B cell (primary cell): ENCODE results near the gene SLC1A5. TPM values are rescaled to one million over a fixed set of nuclear protein-coding genes. Genes with fewer than 3 reads are reported as not detected.

ENCODE experiments used
- ATAC-seq: fragments of 200-7000 bp; cut with Tn5 transposase; one replicate; pipeline ENCODE4 v1.10.0; 2021; ENCODE audit warnings: low read depth, mild to moderate bottlenecking, moderate number of reproducible peaks, moderate library complexity
- CTCF ChIA-PET: fragments of 350-600 bp; sonication (Branson Sonifier 250); formaldehyde crosslinking; loops from one replicate; lab custom pipeline; 2021; ENCODE audit warnings: antibody characterized with exemption, inconsistent platforms; lab: Charles Lee
- POLR2A ChIA-PET: fragments of 350-600 bp; sonication (Branson Sonifier 250); formaldehyde crosslinking; loops from one replicate; lab custom pipeline; 2021; ENCODE audit warnings: antibody characterized with exemption; lab: Charles Lee
- DNase-seq: peaks from one replicate; pipeline ENCODE4 v3.0.0; 2013
- H2AFZ ChIP-seq: 2 replicates; pipeline ENCODE4 v1.6.1; 2012; ENCODE audit warnings: mild to moderate bottlenecking, low read depth, low read length; ENCODE audit not compliant: insufficient read depth, poor library complexity, severe bottlenecking
- H3K27ac ChIP-seq, 2 donors: 1 replicate in 1 of 2; 2 replicates in 1 of 2; pipeline ENCODE4 v1.5.1; 2012 to 2013; ENCODE audit warnings: low read length in 2 of 2, mild to moderate bottlenecking in 2 of 2, moderate library complexity in 1 of 2
- H3K27me3 ChIP-seq, 4 experiments: fragments of 200-600 bp in 1 of 4; sonication (generic) in 1 of 4; replicated peaks in 1 of 4; 1 replicate in 2 of 4; 2 replicates in 2 of 4; pipeline versions ENCODE4 v1.6.1 to v1.7.0; 2013 to 2016; ENCODE audit warnings: low read length in 3 of 4, mild to moderate bottlenecking in 2 of 4, mixed read lengths in 1 of 4, moderate library complexity in 1 of 4; ENCODE audit not compliant: insufficient read depth in 4 of 4, control insufficient read depth in 3 of 4; ENCODE audit errors: control extremely low read depth in 1 of 4
- H3K36me3 ChIP-seq, 2 experiments: replicated peaks in 1 of 2; 1 replicate in 1 of 2; 2 replicates in 1 of 2; pipeline versions ENCODE4 v1.6.1 to v1.7.1; 2013; ENCODE audit warnings: low read length in 1 of 2; ENCODE audit not compliant: insufficient read depth in 2 of 2, control insufficient read depth in 1 of 2; ENCODE audit errors: control extremely low read depth in 1 of 2, extremely low read depth in 1 of 2
- H3K4me1 ChIP-seq, 2 donors: fragments of 200-600 bp in 1 of 2; sonication (generic) in 1 of 2; 1 replicate in 1 of 2; 2 replicates in 1 of 2; pipeline versions ENCODE4 v1.5.1 to v1.6.1; 2013 to 2017; ENCODE audit warnings: low read length in 2 of 2; ENCODE audit not compliant: control insufficient read depth in 2 of 2, insufficient read depth in 2 of 2
- H3K4me2 ChIP-seq: replicated peaks from 2 replicates; pipeline ENCODE3; 2012; ENCODE audit warnings: mild to moderate bottlenecking, low read depth, low read length; ENCODE audit not compliant: poor library complexity, severe bottlenecking
- H3K4me3 ChIP-seq, 5 experiments: fragments of 200-600 bp in 1 of 5; sonication (generic) in 1 of 5; 1 replicate in 3 of 5; 2 replicates in 2 of 5; pipeline versions ENCODE4 v1.5.1 to v1.7.0; 2011 to 2016; ENCODE audit warnings: low read length in 4 of 5, mild to moderate bottlenecking in 4 of 5, low read depth in 2 of 5, control low read depth in 1 of 5, moderate library complexity in 1 of 5; ENCODE audit not compliant: insufficient read depth in 1 of 5; ENCODE audit errors: control extremely low read depth in 1 of 5, extremely low read depth in 1 of 5
- H3K79me2 ChIP-seq: fragments of 200-600 bp; sonication (generic); one replicate; pipeline ENCODE4 v1.6.0; 2016; ENCODE audit warnings: low read length; ENCODE audit not compliant: control insufficient read depth, insufficient read depth
- H3K9ac ChIP-seq: fragments of 200-600 bp; sonication (generic); 2 replicates; pipeline ENCODE4 v1.6.1; 2017; ENCODE audit warnings: mild to moderate bottlenecking, low read length, moderate library complexity
- H3K9me3 ChIP-seq, 3 donors: one replicate each; pipeline versions ENCODE4 v1.6.1 to v1.7.1; 2013; ENCODE audit warnings: low read length in 2 of 3; ENCODE audit not compliant: control insufficient read depth in 2 of 3, insufficient read depth in 1 of 3; ENCODE audit errors: control extremely low read depth in 1 of 3
- H4K20me1 ChIP-seq: 2 replicates; pipeline ENCODE4 v1.6.0; 2012; ENCODE audit warnings: mild to moderate bottlenecking, low read length; ENCODE audit not compliant: insufficient read depth, control insufficient read depth, poor library complexity, severe bottlenecking
- H3K27ac Mint-ChIP-seq: one replicate; pipeline ENCODE4 v1.8.0; 2021; ENCODE audit warnings: mixed read lengths
- H3K27me3 Mint-ChIP-seq: one replicate; pipeline ENCODE4 v1.8.0; 2021; ENCODE audit warnings: mixed read lengths
- H3K4me1 Mint-ChIP-seq: one replicate; pipeline ENCODE4 v1.8.0; 2021; ENCODE audit warnings: mixed read lengths
- H3K4me3 Mint-ChIP-seq: one replicate; pipeline ENCODE4 v1.8.0; 2021; ENCODE audit warnings: mixed read lengths
- H3K9me3 Mint-ChIP-seq: one replicate; pipeline ENCODE4 v1.8.0; 2022; ENCODE audit warnings: mixed read lengths; ENCODE audit not compliant: insufficient read depth
- EZH2 ChIP-seq: IDR thresholded peaks from 2 replicates; pipeline ENCODE4 v1.6.1; 2012; ENCODE audit warnings: borderline replicate concordance, low read depth, mild to moderate bottlenecking, moderate library complexity, low read length; ENCODE audit not compliant: insufficient read depth, poor library complexity, severe bottlenecking
- WGBS: methylation state at CpG from one replicate; pipeline ENCODE4 v1.1.5; 2013; ENCODE audit warnings: missing lambda C conversion rate; ENCODE audit not compliant: insufficient coverage; 5-methylcytosine and 5-hydroxymethylcytosine counted together
- intact Hi-C: fragments of 100-400 bp; cut with micrococcal nuclease; formaldehyde crosslinking; loops from one replicate; pipeline ENCODE4 v1.10.0; 2022
- polyA plus RNA-seq: library from polyadenylated mRNA; depleted of rRNA; stranded (reverse); fragments of >200 nt; gene quantifications from 2 replicates; pipeline ENCODE4 v1.2.3, GENCODE V29; 2012
- total RNA-seq, 2 donors: library from RNA; stranded (reverse); fragments of 120-200 nt in 1 of 2; gene quantifications; 1 replicate in 1 of 2; 2 replicates in 1 of 2; pipeline versions ENCODE4 v1.2.3 to v1.2.4, GENCODE V29; 2013 to 2022
- TF ChIP-seq, protein P1 (sequence below): fragments of 200-600 bp; IDR thresholded peaks from one replicate; pipeline ENCODE4 v1.8.0; 2022; ENCODE audit warnings: antibody characterized with exemption, mild to moderate bottlenecking

Gene SLC1A5
- total and polyA plus RNA-seq, 2 donors (not counting 1 experiment from before 2014, with no cell fraction given), result 19.0 to 37.3 TPM

DNA sequence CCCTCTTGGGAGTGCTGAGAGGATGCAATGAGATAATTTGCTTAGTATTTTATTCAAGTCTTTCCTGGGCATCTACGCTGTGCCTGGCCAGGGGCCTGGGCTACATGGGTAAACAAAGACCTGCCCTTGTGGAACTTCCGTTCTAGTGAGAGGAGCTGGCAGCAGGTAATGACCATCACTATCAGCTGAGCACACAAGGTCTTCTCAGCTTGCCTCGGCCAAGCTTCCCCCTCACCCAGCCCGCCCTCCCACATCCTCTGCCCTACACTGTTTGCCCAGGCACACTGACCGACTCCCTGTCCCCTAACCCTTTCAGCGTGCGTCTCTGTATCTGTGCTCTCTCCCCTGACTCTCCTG is 51.1 kb downstream of the SLC1A5 start:
- ATAC-seq (no peak), DNase-seq (no peak)
- Histone ChIP-seq H3K4me2 (no peak overlapping the region), H2AFZ (no peak overlapping the region), H4K20me1 (peaks cover 68% of the 10 kb centered on the region), H3K36me3 (peaks cover 4 to 66% of the 10 kb centered on the region in 2 experiments), H3K4me3 (no peak overlapping the region), H3K9me3 (no peaks in the 10 kb centered on the region), H3K27ac (no peak overlapping the region), H3K9ac (no peak overlapping the region), H3K79me2 (peaks cover 72% of the 10 kb centered on the region), H3K4me1 (peaks cover 0 to 6% of the 10 kb centered on the region in 2 donors), H3K27me3 (no peaks in the 10 kb centered on the region)
- WGBS, result 100% methylated on average over 7 of the region's 7 CpGs
- H3K27ac Mint-ChIP-seq, result no peak overlapping the region
- POLR2A ChIA-PET, result interaction anchor here (0.5 to 0.7 kb wide), 2 partner anchors 10 to 22 kb away, joined by 3 to 9 read pairs; no protein-coding TSS in a partner anchor
- H3K4me1 Mint-ChIP-seq, result peaks cover 16% of the 10 kb centered on the region
- H3K9me3 Mint-ChIP-seq, result no peaks in the 10 kb centered on the region
- intact Hi-C loops, result no loop called here
- H3K27me3 Mint-ChIP-seq, result no peaks in the 10 kb centered on the region
- TF ChIP-seq, protein P1, sequence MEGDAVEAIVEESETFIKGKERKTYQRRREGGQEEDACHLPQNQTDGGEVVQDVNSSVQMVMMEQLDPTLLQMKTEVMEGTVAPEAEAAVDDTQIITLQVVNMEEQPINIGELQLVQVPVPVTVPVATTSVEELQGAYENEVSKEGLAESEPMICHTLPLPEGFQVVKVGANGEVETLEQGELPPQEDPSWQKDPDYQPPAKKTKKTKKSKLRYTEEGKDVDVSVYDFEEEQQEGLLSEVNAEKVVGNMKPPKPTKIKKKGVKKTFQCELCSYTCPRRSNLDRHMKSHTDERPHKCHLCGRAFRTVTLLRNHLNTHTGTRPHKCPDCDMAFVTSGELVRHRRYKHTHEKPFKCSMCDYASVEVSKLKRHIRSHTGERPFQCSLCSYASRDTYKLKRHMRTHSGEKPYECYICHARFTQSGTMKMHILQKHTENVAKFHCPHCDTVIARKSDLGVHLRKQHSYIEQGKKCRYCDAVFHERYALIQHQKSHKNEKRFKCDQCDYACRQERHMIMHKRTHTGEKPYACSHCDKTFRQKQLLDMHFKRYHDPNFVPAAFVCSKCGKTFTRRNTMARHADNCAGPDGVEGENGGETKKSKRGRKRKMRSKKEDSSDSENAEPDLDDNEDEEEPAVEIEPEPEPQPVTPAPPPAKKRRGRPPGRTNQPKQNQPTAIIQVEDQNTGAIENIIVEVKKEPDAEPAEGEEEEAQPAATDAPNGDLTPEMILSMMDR, result no peak
- no peak for TF ChIP-seq EZH2
- H3K4me3 Mint-ChIP-seq, result no peak overlapping the region
- CTCF ChIA-PET, result interaction anchor here (1.2 to 1.4 kb wide), 5 partner anchors 9 to 123 kb away, joined by 4 to 7 read pairs (median 4); no protein-coding TSS in a partner anchor

DNA sequence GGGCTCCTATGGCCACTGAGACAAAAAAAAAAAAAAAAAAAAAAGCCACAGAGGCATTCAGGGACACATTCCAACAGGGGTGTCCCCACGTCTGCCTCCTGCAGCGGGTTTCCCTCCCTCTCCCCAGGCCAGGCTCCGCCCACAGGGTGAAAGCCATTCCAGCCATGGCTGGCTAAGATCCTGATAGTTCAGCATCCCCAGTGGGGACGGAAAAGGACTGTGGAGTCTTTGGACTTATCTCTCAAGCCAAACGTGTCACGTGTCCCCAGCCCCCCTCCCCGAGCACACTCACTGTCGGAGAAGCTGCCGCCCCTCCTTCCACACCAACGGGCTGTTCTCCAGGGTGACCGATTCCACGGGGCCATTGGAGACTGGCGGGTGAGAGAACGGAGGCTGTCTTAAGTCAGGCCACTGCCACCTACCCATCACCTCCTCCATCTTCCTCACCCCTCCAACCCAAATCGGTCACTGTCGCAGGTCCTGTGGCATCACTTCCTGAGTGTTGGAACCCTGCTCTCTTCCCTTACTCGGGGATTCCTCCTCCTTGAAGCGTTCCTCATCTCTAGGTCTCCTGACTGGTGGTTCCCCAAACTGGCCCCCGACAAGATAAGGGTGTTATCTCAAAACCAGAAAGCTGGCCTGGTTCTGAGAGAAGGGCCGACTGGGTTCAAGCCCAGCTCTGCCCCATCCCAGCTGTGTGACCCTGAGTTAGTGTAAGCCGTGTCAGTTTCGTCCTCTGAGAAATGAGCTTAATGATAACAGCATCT is 51.7 kb downstream of the SLC1A5 start:
- 94% methylated on average over 22 of the region's 22 CpGs for WGBS
- ChIA-PET CTCF (interaction anchor here (0.6 to 1.4 kb wide), 6 partner anchors 8 to 122 kb away, joined by 3 to 7 read pairs (median 4); no protein-coding TSS in a partner anchor), POLR2A (interaction anchor here (0.5 to 0.7 kb wide), 2 partner anchors 11 to 22 kb away, joined by 3 to 9 read pairs; no protein-coding TSS in a partner anchor)
- no peaks in the 10 kb centered on the region for H3K27me3 Mint-ChIP-seq
- intact Hi-C loops, result no loop called here
- H3K79me2 ChIP-seq, result peaks cover 66% of the 10 kb centered on the region
- H4K20me1 ChIP-seq, result peaks cover 62% of the 10 kb centered on the region
- H3K4me1 Mint-ChIP-seq, result peaks cover 14% of the 10 kb centered on the region
- peaks cover 0 to 1% of the 10 kb centered on the region in 2 donors for H3K4me1 ChIP-seq
- no peak overlapping the region for H3K4me3 ChIP-seq
- H3K4me3 Mint-ChIP-seq, result no peak overlapping the region
- H2AFZ ChIP-seq, result no peak overlapping the region
- no peak overlapping the region for H3K27ac ChIP-seq
- H3K9me3 ChIP-seq, result no peaks in the 10 kb centered on the region
- no peak for ATAC-seq
- no peak overlapping the region for H3K27ac Mint-ChIP-seq
- no peak overlapping the region for H3K4me2 ChIP-seq
- H3K27me3 ChIP-seq, result no peaks in the 10 kb centered on the region
- peaks cover 4 to 67% of the 10 kb centered on the region in 2 experiments for H3K36me3 ChIP-seq
- H3K9ac ChIP-seq, result no peak overlapping the region
- no peak for DNase-seq
- TF ChIP-seq, protein P1, result no peak
- no peak for TF ChIP-seq EZH2
- no peaks in the 10 kb centered on the region for H3K9me3 Mint-ChIP-seq
